Renal cortical epithelial cell (primary cell): ENCODE data around the gene TNIP1. TPM values are rescaled to one million over a fixed set of nuclear protein-coding genes. Genes with fewer than 3 reads are reported as not detected.
A peak's percentile ranks its signal among the peaks of the same experiment; 100 is the strongest.

Experiments used
- DNase-seq: peaks from one replicate; pipeline ENCODE4 v3.0.0-alpha.2; 2011; ENCODE audit warnings: low read depth
- total RNA-seq: library from RNA; depleted of rRNA; stranded (reverse); fragments of >200 nt; gene quantifications from 2 replicates; pipeline ENCODE4 v1.2.3, GENCODE V29; 2014

TNIP1 gene, protein sequence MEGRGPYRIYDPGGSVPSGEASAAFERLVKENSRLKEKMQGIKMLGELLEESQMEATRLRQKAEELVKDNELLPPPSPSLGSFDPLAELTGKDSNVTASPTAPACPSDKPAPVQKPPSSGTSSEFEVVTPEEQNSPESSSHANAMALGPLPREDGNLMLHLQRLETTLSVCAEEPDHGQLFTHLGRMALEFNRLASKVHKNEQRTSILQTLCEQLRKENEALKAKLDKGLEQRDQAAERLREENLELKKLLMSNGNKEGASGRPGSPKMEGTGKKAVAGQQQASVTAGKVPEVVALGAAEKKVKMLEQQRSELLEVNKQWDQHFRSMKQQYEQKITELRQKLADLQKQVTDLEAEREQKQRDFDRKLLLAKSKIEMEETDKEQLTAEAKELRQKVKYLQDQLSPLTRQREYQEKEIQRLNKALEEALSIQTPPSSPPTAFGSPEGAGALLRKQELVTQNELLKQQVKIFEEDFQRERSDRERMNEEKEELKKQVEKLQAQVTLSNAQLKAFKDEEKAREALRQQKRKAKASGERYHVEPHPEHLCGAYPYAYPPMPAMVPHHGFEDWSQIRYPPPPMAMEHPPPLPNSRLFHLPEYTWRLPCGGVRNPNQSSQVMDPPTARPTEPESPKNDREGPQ
- 402 and 506 TPM in 2 replicates for total RNA-seq

DNA sequence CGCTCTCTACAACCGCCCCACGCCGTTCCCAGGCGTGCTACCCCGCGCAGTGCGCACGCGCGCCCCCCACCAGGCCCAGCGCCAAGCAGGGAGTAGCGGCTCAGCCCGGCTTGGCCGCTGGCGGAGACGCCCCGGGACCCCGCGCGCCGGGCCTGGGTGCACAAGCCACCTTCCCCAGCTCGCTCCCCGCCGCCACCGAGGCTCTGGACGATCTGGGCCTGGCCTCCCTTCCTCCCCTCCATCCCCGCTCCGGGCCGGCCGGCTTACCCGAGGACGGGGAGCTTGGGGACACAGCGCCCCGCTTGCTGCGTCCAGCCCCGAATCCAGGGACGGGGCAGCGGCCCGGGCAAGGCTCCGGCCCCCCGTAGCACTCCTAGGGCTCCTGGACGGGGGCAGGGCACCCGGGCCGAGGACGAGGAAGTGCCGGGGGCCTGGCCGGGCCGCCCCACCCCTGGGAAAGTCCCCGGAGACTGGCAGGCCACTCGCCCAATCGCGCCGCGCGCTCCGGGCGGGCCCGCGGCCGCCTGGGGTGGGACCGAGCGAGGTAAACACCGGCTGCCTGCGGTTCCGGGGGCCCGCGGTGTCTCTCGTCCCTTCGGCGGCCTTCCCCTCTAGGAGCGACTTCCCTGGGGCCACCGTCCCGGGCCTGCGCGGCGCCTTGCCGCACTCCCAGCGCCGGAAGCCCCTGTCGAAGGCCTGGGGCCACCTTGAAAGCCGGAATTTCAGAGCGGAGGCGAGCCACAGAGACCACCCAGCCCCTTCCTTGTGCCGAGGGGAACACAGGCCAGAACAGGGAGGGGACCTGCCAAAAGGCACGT lies at the start of gene TNIP1:
Gene TNIP1, minus strand, starts transcription at position 422 of the 818 bp plus-strand sequence. CDS start 15,939 bp downstream, outside the sequence.
- DNase-seq = peak; percentile 59

DNA sequence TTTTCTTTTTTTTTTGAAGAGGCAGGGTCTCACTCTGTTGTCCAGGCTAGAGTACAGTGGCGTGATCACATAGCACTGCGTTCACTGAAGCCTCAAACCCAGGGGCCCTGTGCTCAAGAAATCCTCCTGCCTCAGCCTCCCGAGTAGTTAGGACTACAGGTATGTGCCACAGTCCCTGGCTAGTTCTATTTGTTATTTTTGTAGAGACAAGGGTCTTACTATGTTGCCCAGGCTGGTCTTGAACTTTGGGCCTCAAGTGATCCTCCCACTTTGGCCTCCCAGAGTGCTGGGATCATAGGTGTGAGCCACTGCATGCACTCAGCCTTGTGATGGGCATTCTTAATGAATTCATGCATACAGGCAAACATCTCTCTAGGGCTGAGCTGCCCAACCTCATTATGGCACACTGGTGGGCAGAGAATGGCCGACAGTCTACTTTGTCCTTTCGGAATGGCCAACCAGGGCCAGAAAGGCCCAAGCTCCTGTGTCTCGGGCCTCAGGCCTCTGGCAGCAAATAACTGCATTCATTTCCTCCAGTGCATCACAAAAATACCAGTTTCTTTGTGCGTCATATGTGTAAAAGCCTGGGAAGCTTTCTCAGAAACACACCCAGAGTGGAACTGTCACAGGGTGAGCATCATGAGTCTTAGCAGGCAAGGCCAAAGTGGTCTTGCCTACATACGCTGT lies 49.5 kb upstream of the TNIP1 start:
- peak; percentile 0 for DNase-seq

- no peak for DNase-seq
Observed at GRCh38 chr5:151128817-151129216, 48.0 kb upstream of the TNIP1 start.

DNA sequence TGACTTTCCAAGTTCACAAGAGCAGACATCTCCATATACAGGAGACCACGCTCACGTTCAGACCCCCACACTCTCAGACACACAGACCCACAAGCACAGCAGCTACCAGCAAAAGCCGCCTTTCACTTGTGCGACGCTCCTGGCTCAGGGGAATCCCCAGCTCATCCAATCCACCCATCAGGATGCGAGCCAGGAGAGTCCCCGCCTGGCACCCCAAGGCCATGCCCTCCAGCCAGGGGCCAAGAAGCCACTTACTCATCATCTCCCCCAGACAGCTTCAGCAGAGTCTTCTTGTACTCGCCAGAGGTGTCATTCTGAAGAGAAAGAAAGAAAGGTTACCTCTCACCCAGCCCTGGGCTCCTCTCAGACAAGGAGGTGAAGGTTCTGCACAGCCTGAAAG lies 47.1 kb upstream of the TNIP1 start:
- no peak for DNase-seq

GRCh38 chr5:151126199-151126645 lies 45.4 kb upstream of the TNIP1 start:
- peak; percentile 62 for DNase-seq

DNA sequence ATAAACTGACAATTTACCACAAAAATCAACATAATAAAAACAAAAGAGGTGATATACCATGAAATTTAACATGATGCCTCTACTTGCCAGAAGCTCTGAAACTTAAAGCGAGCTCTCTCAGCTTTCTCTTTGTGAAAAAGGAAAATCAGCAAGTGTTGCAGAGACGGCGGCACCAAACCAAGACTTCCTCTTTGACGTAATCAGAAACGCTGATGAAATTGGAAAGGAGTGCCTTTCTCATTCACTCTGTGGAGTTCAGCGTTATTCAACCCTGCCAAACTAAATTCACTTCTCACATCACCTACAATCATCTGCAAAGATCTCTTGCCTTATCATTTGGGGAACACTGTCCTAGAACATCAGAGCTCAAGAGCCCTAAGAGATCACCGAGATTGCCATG lies 44.6 kb upstream of the TNIP1 start:
- DNase-seq = no peak

GRCh38 chr5:151123897-151124751 lies 43.3 kb upstream of the TNIP1 start:
- peak; percentile 24 for DNase-seq

DNA sequence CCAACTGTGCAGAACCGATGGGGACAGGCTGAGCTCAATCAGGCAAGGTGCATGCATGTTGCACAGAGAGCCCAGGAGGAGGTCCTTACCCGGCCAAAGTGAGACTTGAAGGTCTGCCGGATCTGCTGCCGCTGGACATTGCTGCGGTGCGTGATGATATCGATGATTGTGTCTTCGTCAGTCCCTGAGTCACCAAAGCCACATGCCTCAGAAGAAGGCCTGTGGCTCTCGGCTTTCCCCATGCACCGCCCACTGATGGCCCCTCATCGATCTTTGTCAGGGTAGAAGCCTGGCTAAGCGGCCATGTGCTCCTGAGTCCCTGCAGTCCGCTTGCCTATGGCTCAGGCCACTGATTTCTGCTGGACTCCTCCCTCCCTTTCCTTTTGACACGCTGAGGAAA lies 42.0 kb upstream of the TNIP1 start:
- no peak for DNase-seq

DNA sequence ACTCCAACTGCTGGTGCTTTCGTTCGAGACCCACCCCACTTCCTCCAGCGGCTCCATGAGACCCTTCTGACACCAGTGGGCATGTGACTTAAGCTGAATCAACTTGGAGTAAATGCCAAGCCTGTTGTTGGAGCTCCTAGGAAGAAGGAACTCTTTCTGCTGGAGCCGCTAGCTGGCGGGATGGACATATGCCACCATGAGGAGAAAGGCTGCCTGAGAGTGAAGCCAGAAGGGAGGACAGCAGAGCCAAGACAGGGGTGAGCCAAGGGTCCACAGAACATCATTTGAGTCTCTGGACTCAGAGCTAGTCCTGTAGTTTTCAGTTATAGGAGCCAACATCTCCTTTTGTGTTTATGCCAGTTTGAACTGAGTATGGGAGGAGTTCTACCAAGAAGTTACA lies 40.8 kb upstream of the TNIP1 start:
- no peak for DNase-seq

DNA sequence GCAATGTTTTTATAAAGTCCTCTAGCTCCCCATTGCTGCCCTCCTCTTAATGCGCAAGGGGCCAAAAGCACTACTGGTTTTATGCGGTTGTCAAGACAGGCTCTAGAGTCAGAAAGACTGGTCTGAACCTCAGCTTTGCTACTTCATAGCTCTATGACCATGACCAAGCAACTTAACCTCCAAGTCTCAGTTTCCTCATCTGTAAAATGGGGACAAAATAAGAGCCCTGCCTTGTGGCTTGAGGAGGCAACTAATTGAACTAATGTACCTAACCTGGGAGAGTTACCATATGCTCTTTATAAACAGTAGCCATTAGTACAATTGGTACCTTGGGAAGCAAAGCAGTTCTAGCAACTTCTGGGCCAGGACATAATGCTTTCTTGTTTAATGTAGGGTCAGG lies 40.3 kb upstream of the TNIP1 start:
- DNase-seq = no peak

DNA sequence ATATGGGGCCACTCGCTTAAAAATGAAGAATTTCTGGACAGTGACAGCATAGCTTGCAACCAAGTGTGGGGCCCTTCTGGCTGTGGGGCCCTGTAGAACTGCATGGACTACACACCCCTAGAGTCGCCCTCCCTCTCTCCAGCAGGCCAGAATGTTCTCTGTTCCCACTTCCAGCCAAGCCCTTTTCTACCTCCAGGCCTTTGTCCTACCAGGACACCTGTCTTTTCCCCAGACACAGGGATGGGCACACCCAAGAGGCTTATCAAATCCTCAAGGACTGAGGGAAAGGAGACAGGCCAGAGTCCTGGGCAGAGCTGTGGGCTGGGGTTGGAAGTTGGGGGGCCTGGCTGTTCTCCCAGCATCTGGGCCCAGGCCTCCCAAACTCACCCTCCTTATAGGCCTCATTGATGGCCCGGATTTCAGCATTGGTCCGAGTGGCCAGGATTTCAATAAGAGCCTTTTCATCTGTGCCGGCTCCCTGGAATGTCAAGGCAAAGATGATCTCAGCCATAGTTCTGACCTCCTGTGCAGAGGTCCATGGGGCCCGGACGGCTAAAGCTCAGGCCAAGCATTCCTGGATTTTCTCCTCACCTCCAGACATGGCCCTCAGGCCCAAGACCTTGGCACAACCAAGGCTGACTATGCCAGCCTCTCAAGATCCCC lies 38.2 kb upstream of the TNIP1 start:
- no peak for DNase-seq

DNA sequence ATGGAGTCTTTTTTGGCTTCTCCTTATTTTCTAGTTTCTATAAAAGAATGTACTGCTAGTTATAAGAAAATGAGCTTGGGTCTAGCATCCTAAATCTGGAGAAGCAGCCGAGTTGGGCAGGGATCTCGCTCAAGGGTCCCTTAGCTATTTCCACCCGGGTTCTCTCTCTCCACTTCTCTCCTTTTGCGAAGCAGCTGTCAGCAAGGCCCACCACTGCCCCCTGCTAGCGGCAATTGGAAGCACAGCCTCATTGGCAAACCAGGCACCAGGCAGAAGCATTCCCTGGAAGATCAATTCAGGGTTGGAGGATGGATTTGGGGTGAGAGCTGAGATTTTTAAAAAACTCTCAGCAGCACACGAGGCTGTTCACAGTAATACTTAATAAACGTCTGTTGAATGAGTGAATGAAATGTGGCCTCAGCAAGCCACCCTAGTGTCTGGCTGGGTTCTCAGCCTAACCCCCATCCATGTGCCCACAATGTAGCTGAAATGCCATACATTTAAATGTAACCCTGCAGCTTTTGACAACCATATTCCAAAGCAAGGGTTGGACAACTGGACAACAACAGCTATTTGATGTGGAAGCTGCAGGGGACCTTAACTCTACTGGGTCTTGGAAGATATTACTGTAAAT lies 34.6 kb upstream of the TNIP1 start:
- DNase-seq = peak; percentile 54

DNA sequence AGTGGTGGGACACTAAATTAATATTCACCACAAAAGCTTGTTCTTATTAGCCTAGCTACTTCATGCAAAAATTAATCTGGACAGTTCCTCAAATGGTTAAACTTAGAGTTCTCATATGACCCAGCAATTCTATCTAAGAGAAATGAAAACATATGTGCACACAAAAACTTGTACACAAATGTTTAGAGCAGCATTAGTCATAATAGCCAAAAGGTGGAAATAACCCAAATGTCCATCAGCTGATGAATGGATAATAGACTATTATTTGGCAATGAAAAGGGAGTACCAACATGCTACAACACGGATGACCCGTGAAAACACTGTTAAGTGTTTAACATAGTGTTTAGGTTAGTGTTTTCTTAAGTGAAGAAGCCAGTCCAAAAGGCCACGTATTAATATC lies 32.8 kb upstream of the TNIP1 start:
- no peak for DNase-seq

DNA sequence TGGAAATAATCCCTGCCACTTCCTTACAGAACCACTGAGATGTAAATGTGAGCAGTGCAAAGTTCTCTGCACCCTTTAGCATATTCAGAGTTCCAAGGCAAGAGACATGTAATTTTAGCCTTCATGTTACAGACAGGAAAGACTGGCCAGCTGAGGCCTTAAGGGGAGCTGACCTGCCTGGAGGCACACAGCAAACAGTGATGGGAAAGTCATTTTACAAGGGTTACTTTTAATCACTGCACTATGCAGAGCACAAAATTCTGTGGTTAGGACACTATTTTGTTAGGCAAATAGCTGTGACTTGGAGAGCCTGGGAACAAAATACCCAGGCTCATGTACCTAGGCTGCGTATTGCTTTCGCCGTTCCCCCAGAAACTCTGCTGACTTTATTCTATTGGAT lies 30.2 kb upstream of the TNIP1 start:
- peak; percentile 43 for DNase-seq

DNA sequence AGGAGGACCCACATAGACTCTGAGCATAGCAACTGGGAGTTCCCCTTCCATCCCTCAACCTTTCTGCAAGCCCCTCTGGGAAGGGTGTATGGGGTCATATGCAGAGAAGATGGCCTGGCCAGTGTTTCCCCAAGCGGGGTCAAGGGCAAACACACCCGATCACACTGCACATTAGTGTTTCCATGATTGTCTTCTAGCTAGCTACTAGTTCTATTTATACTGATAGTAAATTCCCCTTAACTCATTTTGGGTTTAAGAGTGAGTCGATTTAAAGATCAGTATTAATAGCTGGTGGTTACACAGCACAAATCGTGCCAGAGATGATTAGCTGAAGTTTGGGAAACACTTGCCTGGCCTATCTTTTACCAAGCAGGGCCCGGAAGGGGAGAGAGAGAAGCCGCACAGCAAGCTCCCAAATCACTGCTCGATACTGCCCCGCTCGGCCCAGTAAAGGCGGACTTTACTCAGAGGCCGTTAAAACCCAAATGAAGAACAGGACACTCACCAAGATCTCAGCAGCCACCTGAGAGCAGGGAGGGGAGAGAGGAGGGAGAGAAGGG lies 29.4 kb upstream of the TNIP1 start:
- DNase-seq = no peak

- no peak for DNase-seq
Observed at GRCh38 chr5:151108566-151108965, 27.7 kb upstream of the TNIP1 start.

DNA sequence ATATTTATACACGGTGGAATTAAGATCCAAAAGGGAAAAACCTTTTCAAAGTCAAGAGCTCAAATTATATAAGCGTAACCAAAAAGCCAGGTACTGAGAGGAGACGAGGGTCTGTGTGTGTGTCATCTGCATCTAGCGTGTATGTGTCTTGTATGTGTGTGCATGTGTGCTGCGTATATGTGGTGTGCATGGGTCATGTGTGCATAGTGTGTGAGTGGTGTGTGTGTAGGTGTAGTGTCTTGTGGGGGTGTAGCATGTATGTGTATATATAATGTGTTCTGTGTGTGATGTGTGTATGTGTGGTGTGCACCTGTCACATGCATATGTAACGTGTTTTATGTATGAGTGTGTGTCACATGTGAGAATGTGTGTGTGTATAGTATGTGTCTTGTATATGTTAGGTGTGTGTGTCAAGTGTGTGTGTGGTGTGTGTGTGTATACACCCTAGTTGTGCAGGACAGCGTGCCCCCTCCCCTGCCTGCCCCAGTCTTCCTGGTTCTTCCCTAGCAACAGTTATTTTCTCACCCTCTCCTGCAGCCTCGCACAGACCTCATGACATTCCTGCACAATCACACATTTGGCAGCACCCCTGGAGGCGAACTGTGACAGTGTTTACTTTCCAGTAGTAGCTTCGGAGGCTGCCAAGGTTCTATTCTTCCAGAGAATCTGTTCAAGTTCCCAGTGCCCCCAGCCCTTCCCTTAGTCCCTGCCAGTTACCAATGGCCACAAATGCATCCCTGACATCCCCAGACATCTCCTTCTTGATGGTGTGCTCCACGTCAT lies 27.1 kb upstream of the TNIP1 start:
- DNase-seq = peak; percentile 43

GRCh38 chr5:151107084-151107483 lies 26.2 kb upstream of the TNIP1 start:
- DNase-seq = no peak

DNA sequence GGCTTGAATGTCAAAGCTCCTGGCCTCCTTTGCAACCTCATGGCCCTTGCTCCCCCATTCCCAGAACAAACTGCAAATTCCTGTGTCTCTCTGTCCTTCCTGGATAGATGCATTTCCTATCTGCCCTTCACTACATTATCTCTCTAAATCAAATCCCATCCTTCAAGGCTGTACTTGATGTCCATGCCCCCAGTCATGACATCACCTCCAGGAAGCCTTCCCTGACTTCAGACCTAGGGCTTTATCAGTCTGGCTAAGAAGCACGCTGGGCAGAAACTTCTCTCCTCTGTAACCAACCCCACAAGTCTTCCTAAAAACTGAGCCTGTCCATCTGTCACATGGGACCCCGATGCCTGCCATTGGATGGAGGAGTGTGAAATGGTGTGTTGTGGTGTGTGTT lies 25.7 kb upstream of the TNIP1 start:
- no peak for DNase-seq
